Body of pancreas (tissue), 4 donors: ENCODE measurements around the gene RRM2.

Experiments used
- POLR2A ChIP-seq, 3 donors: fragments of 450-650 bp; IDR thresholded peaks; one replicate each; pipeline ENCODE4 v1.6.1; 2016; ENCODE audit warnings: antibody characterized with exemption in 3 of 3, mild to moderate bottlenecking in 2 of 3
- TF ChIP-seq, protein P1 (sequence below), 7 experiments: fragments of 450-650 bp in 4 of 7; fragments of 200-600 bp in 3 of 7; sonication (generic) in 3 of 7; IDR thresholded peaks; one replicate each; pipeline ENCODE4 v1.5.1; 2016 to 2019; ENCODE audit warnings: antibody characterized with exemption in 7 of 7

- no peak for TF ChIP-seq POLR2A (IDR thresholded peaks at IDR 0.05)
- TF ChIP-seq, protein P1, sequence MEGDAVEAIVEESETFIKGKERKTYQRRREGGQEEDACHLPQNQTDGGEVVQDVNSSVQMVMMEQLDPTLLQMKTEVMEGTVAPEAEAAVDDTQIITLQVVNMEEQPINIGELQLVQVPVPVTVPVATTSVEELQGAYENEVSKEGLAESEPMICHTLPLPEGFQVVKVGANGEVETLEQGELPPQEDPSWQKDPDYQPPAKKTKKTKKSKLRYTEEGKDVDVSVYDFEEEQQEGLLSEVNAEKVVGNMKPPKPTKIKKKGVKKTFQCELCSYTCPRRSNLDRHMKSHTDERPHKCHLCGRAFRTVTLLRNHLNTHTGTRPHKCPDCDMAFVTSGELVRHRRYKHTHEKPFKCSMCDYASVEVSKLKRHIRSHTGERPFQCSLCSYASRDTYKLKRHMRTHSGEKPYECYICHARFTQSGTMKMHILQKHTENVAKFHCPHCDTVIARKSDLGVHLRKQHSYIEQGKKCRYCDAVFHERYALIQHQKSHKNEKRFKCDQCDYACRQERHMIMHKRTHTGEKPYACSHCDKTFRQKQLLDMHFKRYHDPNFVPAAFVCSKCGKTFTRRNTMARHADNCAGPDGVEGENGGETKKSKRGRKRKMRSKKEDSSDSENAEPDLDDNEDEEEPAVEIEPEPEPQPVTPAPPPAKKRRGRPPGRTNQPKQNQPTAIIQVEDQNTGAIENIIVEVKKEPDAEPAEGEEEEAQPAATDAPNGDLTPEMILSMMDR (IDR thresholded peaks at IDR 0.05), result peak in 1 of 7 experiments; percentile 2
Measured at GRCh38 chr2:10086950-10087349, 35.6 kb upstream of the RRM2 start.
